ENCODE measurements around the gene HOXD9.

Gene HOXD9

DNA sequence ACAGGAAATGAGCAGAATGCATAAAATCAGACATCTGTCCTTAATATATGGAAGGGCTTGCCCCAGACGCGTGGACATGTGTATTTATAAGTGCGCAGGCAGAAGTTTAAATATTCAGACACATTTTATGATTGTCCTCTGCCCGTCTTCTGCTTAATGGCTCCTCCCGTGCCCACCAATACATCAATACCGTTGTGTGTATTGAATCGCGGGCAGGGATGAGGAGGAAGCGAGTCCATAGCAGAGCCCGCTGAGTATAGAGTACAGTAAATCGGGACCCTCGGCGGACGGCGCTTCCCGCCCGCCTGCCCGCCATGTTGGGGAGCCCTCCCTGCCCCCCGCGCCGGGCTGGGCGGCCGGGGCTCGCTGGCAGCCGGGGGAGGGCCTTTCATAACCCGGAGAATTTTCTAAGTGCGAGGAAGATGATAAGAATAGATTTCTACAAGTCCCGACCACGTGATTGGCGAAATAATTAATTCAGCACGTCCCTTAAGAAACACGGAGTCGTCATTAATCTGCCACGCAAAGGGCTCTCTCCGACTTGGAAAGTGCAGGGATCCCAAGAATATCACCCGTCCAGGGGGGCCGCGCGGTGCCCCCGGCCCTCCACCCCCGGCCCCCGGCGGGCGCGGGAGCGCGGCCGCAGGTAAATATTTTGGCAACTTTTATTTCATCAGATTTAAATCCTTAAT, 34.4 kb downstream of the HOXD9 start, which contains the start of gene HOXD3:
TSS of gene HOXD3 (plus strand) at position 501 of the 692 bp plus-strand sequence. CDS start 11,808 bp downstream, outside the sequence.
- no peak for DNase-seq

DNA sequence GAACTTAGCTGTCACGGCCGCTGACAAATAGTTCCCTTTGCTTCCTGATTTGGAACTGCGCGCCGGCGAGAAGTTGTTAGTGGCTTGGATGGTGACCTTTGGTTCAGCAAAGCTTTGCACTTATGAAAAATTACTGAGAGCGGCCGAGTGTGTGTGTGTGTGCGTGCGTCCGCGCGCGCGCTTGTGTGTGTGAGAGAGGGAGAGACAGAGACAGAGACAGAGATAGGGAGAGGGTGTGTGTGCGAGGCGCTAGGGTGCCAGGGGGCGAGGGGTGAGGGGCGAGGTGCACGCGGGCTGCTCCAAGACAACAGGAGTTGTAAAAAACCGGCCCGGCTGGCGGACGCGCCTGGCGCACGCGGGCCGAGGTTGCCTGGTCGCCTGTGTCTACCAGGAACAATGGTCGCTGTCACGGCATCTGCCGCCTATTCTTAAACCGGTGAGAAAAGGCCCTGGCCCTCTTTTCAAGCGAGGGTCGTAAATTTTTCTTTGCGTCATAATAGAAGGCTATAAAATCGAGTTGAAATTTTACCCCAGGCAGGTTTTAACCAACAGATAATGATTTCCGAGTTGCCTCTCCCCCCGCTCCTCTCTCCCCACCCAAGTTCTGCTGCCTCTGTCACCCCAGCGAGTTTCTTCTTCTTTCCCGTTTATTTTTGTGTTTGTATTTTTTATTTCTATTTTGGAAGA, 35.1 kb downstream of the HOXD9 start:
- DNase-seq: no peak

GRCh38 chr2:176158186-176158591, 35.7 kb downstream of the HOXD9 start:
- no peak for DNase-seq

DNA sequence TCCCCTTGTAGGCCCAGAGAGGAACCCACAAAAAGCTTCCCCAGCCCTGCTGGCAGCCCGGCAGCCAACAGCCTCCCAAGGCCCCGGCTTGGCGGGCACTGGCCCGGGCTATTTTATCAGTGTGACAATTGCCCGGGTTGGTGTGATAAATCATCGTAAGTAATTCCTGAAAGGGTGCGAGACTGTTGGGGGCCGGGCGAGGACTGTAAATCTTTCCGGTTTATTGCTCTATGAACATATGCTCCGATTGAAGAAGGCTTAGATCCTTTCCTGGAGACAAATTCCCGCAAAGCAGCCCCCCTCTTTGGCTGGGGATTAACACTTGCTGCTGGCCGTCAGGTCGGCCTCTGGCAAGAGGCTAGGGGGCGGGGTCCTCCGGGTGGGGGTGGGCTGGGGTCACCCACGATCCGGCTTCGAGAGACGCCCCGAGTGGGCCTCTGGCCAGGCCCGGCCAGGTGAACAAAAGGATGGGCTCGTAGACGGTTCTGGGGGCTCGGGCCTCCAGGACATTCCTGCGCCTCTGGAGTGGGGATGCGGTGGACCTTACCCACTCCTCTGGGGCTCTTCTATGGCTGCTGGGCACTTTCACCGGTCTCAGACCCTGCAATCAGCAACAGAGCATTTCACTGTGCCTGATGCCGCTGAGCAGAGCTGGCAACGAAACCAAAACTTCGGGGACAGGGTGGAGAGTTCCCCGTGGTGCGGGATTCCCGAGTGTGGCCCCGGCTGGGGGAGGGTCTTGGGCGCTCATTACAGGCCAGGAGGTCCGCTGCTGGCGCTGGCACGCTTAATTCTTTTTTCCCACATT, 36.5 kb downstream of the HOXD9 start:
- DNase-seq: no peak

GRCh38 chr2:176159663-176160250, 37.2 kb downstream of the HOXD9 start:
- no peak for DNase-seq

- no peak for DNase-seq
These were observed 37.9 kb downstream of the HOXD9 start for GRCh38 chr2:176160251-176160985.

DNA sequence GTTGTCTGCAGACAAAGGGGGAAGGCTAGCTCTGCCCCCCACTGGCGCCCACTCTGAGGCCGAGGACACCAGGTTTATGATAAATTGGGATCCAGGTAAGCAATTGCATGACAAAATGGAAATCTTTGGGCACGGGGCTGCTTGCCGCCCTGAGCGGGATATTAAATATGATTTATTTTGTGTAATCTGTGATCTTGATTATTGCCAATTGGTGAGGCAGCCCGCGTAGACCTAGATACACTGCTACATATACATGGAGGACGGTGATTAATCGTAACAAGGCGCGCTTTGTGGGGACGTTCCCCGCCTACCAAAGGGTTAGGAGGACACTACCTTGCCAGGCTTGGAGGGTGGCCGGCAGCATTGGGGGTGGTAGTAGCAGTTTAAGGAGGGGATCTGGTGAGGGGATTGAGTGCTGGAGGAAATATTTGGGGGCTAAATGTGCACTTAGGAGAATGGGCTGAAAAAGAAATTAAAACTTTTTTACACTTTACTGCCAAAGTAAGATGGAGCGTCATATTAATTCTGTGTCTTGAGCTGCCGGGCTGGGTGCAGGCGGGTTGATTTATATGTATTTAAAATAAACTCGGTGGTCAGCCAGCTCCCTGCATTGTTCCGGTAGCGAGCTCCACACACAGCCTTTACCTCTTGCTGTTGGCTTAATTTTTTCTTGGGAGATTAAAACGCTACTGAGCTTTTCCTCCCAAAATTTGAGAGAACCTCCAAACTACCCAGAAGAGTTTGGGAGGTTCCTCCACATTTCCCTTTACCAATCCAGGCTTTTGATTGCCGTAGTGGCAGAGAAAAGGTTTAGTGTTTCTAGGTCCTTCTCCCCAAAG, 38.7 kb downstream of the HOXD9 start:
- DNase-seq: no peak

GRCh38 chr2:176161825-176162626, 39.5 kb downstream of the HOXD9 start:
- no peak for DNase-seq

GRCh38 chr2:176162911-176163671, 40.6 kb downstream of the HOXD9 start:
- DNase-seq: no peak

- DNase-seq: no peak
These were observed 41.1 kb downstream of the HOXD9 start for GRCh38 chr2:176163672-176164056.

DNA sequence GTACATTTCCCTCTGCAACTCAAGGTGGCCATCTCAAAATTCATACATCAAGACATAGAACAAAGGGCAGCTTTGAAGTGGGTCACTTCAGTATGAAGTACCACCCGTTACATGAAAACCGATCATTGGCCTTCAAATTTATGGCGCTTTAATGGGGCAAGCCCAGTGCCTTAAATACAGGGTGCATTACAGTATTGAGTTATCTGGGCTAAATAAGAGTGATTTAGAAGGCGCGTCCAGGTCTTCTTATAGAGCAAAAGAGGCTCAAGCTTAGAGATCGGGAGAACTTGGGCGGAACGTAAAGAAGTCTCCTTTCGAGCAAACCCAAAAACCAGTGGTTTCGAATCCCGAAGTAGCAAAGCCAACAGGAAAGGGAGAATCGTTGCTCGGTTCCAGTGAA, 41.7 kb downstream of the HOXD9 start:
- DNase-seq: no peak

- no peak for DNase-seq
These were observed 42.3 kb downstream of the HOXD9 start for GRCh38 chr2:176164611-176165369.

DNA sequence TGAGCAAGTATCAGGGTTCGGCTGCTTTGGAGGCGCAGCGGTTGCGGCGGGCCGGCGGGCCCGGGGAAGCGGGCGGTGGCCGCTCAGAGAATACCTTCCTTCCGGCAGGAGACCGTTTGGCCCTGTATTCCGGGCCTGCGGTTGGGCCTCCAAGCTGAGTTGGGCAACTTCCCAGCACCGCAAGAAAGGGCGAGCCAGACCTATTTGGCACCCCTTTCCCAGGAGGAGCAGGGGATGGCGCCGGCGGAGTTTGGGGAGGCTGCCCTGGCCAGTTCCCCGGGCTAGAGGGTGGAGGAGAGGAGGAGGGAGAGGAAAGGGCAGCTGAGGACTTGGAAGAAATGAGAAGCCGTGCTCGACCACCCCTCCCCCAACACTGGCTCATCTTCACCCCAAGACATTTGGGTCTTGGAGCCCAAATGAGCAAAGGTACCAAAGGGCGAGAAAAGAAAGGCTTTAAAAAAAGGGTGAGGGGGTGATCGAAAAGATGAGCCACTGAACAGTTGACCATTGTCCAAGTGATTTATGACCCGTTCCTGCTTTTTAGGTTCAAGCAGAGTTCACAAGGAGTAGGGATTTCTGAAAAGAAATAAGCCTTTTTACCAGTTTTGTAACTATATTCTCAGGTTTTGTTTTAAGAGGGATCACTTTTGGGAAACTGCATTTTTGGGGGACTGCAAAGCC, 43.0 kb downstream of the HOXD9 start:
- no peak for DNase-seq

DNA sequence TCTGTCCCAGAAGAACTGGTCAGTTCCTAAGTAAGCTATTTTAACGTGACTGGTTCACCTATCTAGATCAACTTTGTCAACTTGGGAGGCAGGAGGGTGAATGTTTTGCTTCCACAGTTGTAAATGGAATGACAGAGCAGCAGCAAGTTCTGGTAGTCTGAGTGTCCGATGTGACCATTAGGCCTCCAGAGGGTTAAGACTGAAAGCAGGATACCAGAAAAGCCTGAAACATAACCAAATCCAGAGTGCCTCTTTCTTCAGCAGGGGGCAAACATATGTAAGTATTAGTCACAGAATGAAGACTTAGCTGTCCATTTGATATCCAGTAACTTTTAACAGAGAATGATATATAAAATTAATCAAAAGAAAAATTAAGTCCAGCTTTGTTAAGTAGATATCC, 43.8 kb downstream of the HOXD9 start:
- no peak for DNase-seq

- no peak for DNase-seq
These were observed 44.9 kb downstream of the HOXD9 start for GRCh38 chr2:176167398-176167797.

DNA sequence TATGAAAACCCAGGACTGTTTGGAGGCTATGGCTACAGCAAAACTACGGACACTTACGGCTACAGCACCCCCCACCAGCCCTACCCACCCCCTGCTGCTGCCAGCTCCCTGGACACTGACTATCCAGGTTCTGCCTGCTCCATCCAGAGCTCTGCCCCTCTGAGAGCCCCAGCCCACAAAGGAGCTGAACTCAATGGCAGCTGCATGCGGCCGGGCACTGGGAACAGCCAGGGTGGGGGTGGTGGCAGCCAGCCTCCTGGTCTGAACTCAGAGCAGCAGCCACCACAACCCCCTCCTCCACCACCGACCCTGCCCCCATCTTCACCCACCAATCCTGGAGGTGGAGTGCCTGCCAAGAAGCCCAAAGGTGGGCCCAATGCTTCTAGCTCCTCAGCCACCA, 46.7 kb downstream of the HOXD9 start:
- no peak for DNase-seq

GRCh38 chr2:176169711-176170110, 47.2 kb downstream of the HOXD9 start:
- DNase-seq: no peak

GRCh38 chr2:176170602-176171305, 48.2 kb downstream of the HOXD9 start:
- no peak for DNase-seq

Data from SHP77 treated with DMSO at 0.1 percent for 48 hours (cell line).